Stomach smooth muscle (tissue), 2 donors: Measurements from ENCODE around the gene THSD1.

Experiments
- H3K27ac ChIP-seq: one replicate; pipeline ENCODE4 v1.7.0; 2013; ENCODE audit warnings: mild to moderate bottlenecking, low read length, inconsistent platforms
- H3K27me3 ChIP-seq, 2 donors: one replicate each; pipeline ENCODE4 v1.7.0; 2013; ENCODE audit warnings: low read length in 2 of 2; ENCODE audit not compliant: insufficient read depth in 2 of 2, control insufficient read depth in 1 of 2
- H3K36me3 ChIP-seq, 2 donors: one replicate each; pipeline ENCODE4 v1.7.0; 2013; ENCODE audit warnings: low read length in 2 of 2; ENCODE audit not compliant: control insufficient read depth in 2 of 2, insufficient read depth in 2 of 2
- H3K4me1 ChIP-seq: one replicate; pipeline ENCODE4 v1.7.0; 2013; ENCODE audit warnings: low read length; ENCODE audit not compliant: control insufficient read depth, insufficient read depth
- H3K4me3 ChIP-seq, 2 donors: one replicate each; pipeline ENCODE4 v1.7.0; 2013; ENCODE audit warnings: low read length in 2 of 2
- H3K9ac ChIP-seq, 2 donors: one replicate each; pipeline ENCODE4 v1.7.0; 2013; ENCODE audit warnings: low read length in 2 of 2, mild to moderate bottlenecking in 1 of 2
- H3K9me3 ChIP-seq, 2 donors: one replicate each; pipeline ENCODE4 v1.7.0; 2013; ENCODE audit warnings: low read length in 2 of 2; ENCODE audit not compliant: control insufficient read depth in 2 of 2
- donor health status: healthy.
- donor health status: Pancreatic carcinoma.

The THSD1 gene

GRCh38 chr13:52447815-52448552 lies 42.0 kb upstream of the THSD1 start:
- Histone ChIP-seq H3K27ac (no peak overlapping the region), H3K4me1 (peaks cover 14% of the 10 kb centered on the region), H3K9me3 (no peaks in the 10 kb centered on the region), H3K27me3 (no peaks in the 10 kb centered on the region), H3K4me3 (no peak overlapping the region), H3K9ac (no peak overlapping the region), H3K36me3 (no peaks in the 10 kb centered on the region)

- Histone ChIP-seq H3K4me3 (no peak overlapping the region), H3K27ac (no peak overlapping the region), H3K27me3 (no peaks in the 10 kb centered on the region), H3K9ac (no peak overlapping the region), H3K36me3 (no peaks in the 10 kb centered on the region), H3K4me1 (peaks cover 14% of the 10 kb centered on the region), H3K9me3 (no peaks in the 10 kb centered on the region)
Observed at GRCh38 chr13:52447354-52447753, 41.4 kb upstream of the THSD1 start.

GRCh38 chr13:52446265-52446664 lies 40.3 kb upstream of the THSD1 start:
- peaks cover 14% of the 10 kb centered on the region for H3K4me1 ChIP-seq
- peaks cover 0 to 3% of the 10 kb centered on the region in 2 donors for H3K36me3 ChIP-seq
- no peaks in the 10 kb centered on the region for H3K27me3 ChIP-seq
- no peaks in the 10 kb centered on the region for H3K9me3 ChIP-seq
- H3K4me3 ChIP-seq: no peak overlapping the region
- H3K9ac ChIP-seq: no peak overlapping the region
- no peak overlapping the region for H3K27ac ChIP-seq

GRCh38 chr13:52432456-52432855 lies 26.5 kb upstream of the THSD1 start:
- Histone ChIP-seq H3K4me1 (no peaks in the 10 kb centered on the region), H3K9me3 (no peaks in the 10 kb centered on the region), H3K27ac (no peak overlapping the region), H3K27me3 (no peaks in the 10 kb centered on the region), H3K9ac (no peak overlapping the region), H3K4me3 (no peak overlapping the region), H3K36me3 (peaks cover 18 to 28% of the 10 kb centered on the region in 2 donors)

GRCh38 chr13:52428295-52428694 lies 22.3 kb upstream of the THSD1 start:
- Histone ChIP-seq H3K9me3 (no peaks in the 10 kb centered on the region), H3K27ac (no peak overlapping the region), H3K4me1 (no peaks in the 10 kb centered on the region), H3K36me3 (peaks cover 15 to 32% of the 10 kb centered on the region in 2 donors), H3K4me3 (no peak overlapping the region), H3K27me3 (no peaks in the 10 kb centered on the region), H3K9ac (no peak overlapping the region)

GRCh38 chr13:52421216-52421615 lies 15.2 kb upstream of the THSD1 start:
- Histone ChIP-seq H3K4me1 (no peaks in the 10 kb centered on the region), H3K9ac (no peak overlapping the region), H3K36me3 (peaks cover 21 to 24% of the 10 kb centered on the region in 2 donors), H3K27ac (no peak overlapping the region), H3K9me3 (no peaks in the 10 kb centered on the region), H3K4me3 (no peak overlapping the region), H3K27me3 (no peaks in the 10 kb centered on the region)

GRCh38 chr13:52419080-52419479 lies 13.1 kb upstream of the THSD1 start:
- H3K27me3 ChIP-seq: no peaks in the 10 kb centered on the region
- peaks cover 27 to 33% of the 10 kb centered on the region in 2 donors for H3K36me3 ChIP-seq
- no peaks in the 10 kb centered on the region for H3K9me3 ChIP-seq
- no peak overlapping the region for H3K27ac ChIP-seq
- no peak overlapping the region for H3K4me3 ChIP-seq
- no peaks in the 10 kb centered on the region for H3K4me1 ChIP-seq
- H3K9ac ChIP-seq: no peak overlapping the region

GRCh38 chr13:52414963-52415362 lies 9.0 kb upstream of the THSD1 start:
- Histone ChIP-seq H3K9ac (no peak overlapping the region), H3K27me3 (no peaks in the 10 kb centered on the region), H3K9me3 (no peaks in the 10 kb centered on the region), H3K36me3 (peaks cover 19 to 37% of the 10 kb centered on the region in 2 donors), H3K4me1 (no peaks in the 10 kb centered on the region), H3K27ac (no peak overlapping the region), H3K4me3 (no peak overlapping the region)

GRCh38 chr13:52414051-52414450 lies 8.1 kb upstream of the THSD1 start:
- no peaks in the 10 kb centered on the region for H3K27me3 ChIP-seq
- no peaks in the 10 kb centered on the region for H3K4me1 ChIP-seq
- no peak overlapping the region for H3K9ac ChIP-seq
- H3K27ac ChIP-seq: no peak overlapping the region
- H3K36me3 ChIP-seq: peaks cover 19 to 33% of the 10 kb centered on the region in 2 donors
- no peak overlapping the region for H3K4me3 ChIP-seq
- no peaks in the 10 kb centered on the region for H3K9me3 ChIP-seq

- H3K36me3 ChIP-seq: peaks cover 19 to 24% of the 10 kb centered on the region in 2 donors
- H3K27ac ChIP-seq: no peak overlapping the region
- H3K4me1 ChIP-seq: no peaks in the 10 kb centered on the region
- H3K9ac ChIP-seq: no peak overlapping the region
- no peaks in the 10 kb centered on the region for H3K9me3 ChIP-seq
- H3K4me3 ChIP-seq: no peak overlapping the region
- H3K27me3 ChIP-seq: no peaks in the 10 kb centered on the region
Observed at GRCh38 chr13:52412128-52412527, 6.2 kb upstream of the THSD1 start.

- Histone ChIP-seq H3K27ac (no peak overlapping the region), H3K4me3 (no peak overlapping the region), H3K9me3 (no peaks in the 10 kb centered on the region), H3K36me3 (peaks cover 19 to 21% of the 10 kb centered on the region in 2 donors), H3K9ac (no peak overlapping the region), H3K4me1 (no peaks in the 10 kb centered on the region), H3K27me3 (no peaks in the 10 kb centered on the region)
Observed at GRCh38 chr13:52411629-52412028, 5.7 kb upstream of the THSD1 start.
